ENCODE results near the gene SLC35G6.
A peak's percentile ranks its signal among the peaks of the same experiment; 100 is the strongest.
"Not testable (repeated sequence)": the region's sequence is repeated elsewhere in the genome, so short reads cannot be mapped to it uniquely, and the experiment has no call there.

The SLC35G6 gene

GRCh38 chr17:7481275-7481674, at the start of gene SLC35G6:
Gene SLC35G6, plus strand, starts transcription at chr17:7481446. Its CDS starts 71 bp downstream, at chr17:7481517.
- not testable (repeated sequence) for H3K27me3 Mint-ChIP-seq, H3K36me3 Mint-ChIP-seq, H3K9me3 Mint-ChIP-seq
- Mint-ChIP-seq H3K27ac (peak within 1 kb of the TSS; percentile 99), H3K4me3 (peak within 1 kb of the TSS; percentile 99), H3K4me1 (peaks cover 78% of the 10 kb centered on the region)

GRCh38 chr17:7432296-7432695, 49.0 kb upstream of the SLC35G6 start:
- Mint-ChIP-seq H3K27ac (peak overlapping the region; percentile 51), H3K27me3 (no peaks in the 10 kb centered on the region), H3K36me3 (no peaks in the 10 kb centered on the region), H3K4me1 (peaks cover 11% of the 10 kb centered on the region), H3K4me3 (no peak overlapping the region), H3K9me3 (no peaks in the 10 kb centered on the region)

- Mint-ChIP-seq H3K27me3 (peaks cover 7% of the 10 kb centered on the region), H3K4me1 (peaks cover 38% of the 10 kb centered on the region), H3K27ac (peak overlapping the region; percentile 95)
These were observed 45.3 kb upstream of the SLC35G6 start for GRCh38 chr17:7435676-7436555.

GRCh38 chr17:7436556-7437368, 44.5 kb upstream of the SLC35G6 start:
- H3K4me3 Mint-ChIP-seq, result peak overlapping the region; percentile 96
- peak overlapping the region; percentile 84 for H3K27ac Mint-ChIP-seq
- H3K4me1 Mint-ChIP-seq, result peaks cover 38% of the 10 kb centered on the region
- H3K27me3 Mint-ChIP-seq, result peaks cover 10% of the 10 kb centered on the region
- H3K36me3 Mint-ChIP-seq, result no peaks in the 10 kb centered on the region
- no peaks in the 10 kb centered on the region for H3K9me3 Mint-ChIP-seq

More at GRCh38 chr17:7435676-7436555, 45.3 kb upstream of the SLC35G6 start:
- H3K9me3 Mint-ChIP-seq, result no peaks in the 10 kb centered on the region
- no peaks in the 10 kb centered on the region for H3K36me3 Mint-ChIP-seq
- peak overlapping the region; percentile 96 for H3K4me3 Mint-ChIP-seq

GRCh38 chr17:7437369-7437863, 43.8 kb upstream of the SLC35G6 start:
- H3K4me1 Mint-ChIP-seq, result peaks cover 38% of the 10 kb centered on the region
- H3K4me3 Mint-ChIP-seq, result peak overlapping the region; percentile 88
- no peaks in the 10 kb centered on the region for H3K36me3 Mint-ChIP-seq
- no peaks in the 10 kb centered on the region for H3K9me3 Mint-ChIP-seq
- peak overlapping the region; percentile 68 for H3K27ac Mint-ChIP-seq
- H3K27me3 Mint-ChIP-seq, result peaks cover 15% of the 10 kb centered on the region

- Mint-ChIP-seq H3K27me3 (peaks cover 20% of the 10 kb centered on the region), H3K4me3 (peak overlapping the region; percentile 88), H3K27ac (peak overlapping the region; percentile 68), H3K9me3 (no peaks in the 10 kb centered on the region), H3K36me3 (no peaks in the 10 kb centered on the region), H3K4me1 (peaks cover 38% of the 10 kb centered on the region)
These were observed 43.2 kb upstream of the SLC35G6 start for GRCh38 chr17:7437950-7438614.

- H3K9me3 Mint-ChIP-seq, result no peaks in the 10 kb centered on the region
- H3K4me3 Mint-ChIP-seq, result peak overlapping the region; percentile 88
- H3K27me3 Mint-ChIP-seq, result peaks cover 25% of the 10 kb centered on the region
- H3K36me3 Mint-ChIP-seq, result no peaks in the 10 kb centered on the region
- peaks cover 38% of the 10 kb centered on the region for H3K4me1 Mint-ChIP-seq
- peak overlapping the region; percentile 77 for H3K27ac Mint-ChIP-seq
These were observed 42.4 kb upstream of the SLC35G6 start for GRCh38 chr17:7438656-7439460.

- Mint-ChIP-seq H3K36me3 (no peaks in the 10 kb centered on the region), H3K27ac (peak within 1 kb of the TSS; percentile 77), H3K4me1 (peaks cover 38% of the 10 kb centered on the region), H3K9me3 (no peaks in the 10 kb centered on the region), H3K27me3 (peaks cover 27% of the 10 kb centered on the region), H3K4me3 (peak within 1 kb of the TSS; percentile 88)
These were observed 41.7 kb upstream of the SLC35G6 start, which contains the start of gene FGF11 for GRCh38 chr17:7439462-7440112. Gene FGF11, plus strand, starts transcription at chr17:7439512. Its CDS starts 109 bp downstream, at chr17:7439621.

- Mint-ChIP-seq H3K9me3 (no peaks in the 10 kb centered on the region), H3K4me3 (peak overlapping the region; percentile 82), H3K27me3 (peaks cover 29% of the 10 kb centered on the region), H3K36me3 (no peaks in the 10 kb centered on the region), H3K27ac (peak overlapping the region; percentile 35), H3K4me1 (peaks cover 40% of the 10 kb centered on the region)
These were observed 41.0 kb upstream of the SLC35G6 start for GRCh38 chr17:7440113-7440833.

GRCh38 chr17:7440834-7441195, 40.4 kb upstream of the SLC35G6 start:
- Mint-ChIP-seq H3K27me3 (peaks cover 34% of the 10 kb centered on the region), H3K4me3 (peak overlapping the region; percentile 82), H3K27ac (no peak overlapping the region), H3K36me3 (no peaks in the 10 kb centered on the region), H3K4me1 (peaks cover 46% of the 10 kb centered on the region), H3K9me3 (no peaks in the 10 kb centered on the region)

GRCh38 chr17:7441266-7441665, 40.0 kb upstream of the SLC35G6 start:
- no peaks in the 10 kb centered on the region for H3K36me3 Mint-ChIP-seq
- no peak overlapping the region for H3K27ac Mint-ChIP-seq
- H3K27me3 Mint-ChIP-seq, result peaks cover 36% of the 10 kb centered on the region
- H3K4me1 Mint-ChIP-seq, result peaks cover 46% of the 10 kb centered on the region
- no peaks in the 10 kb centered on the region for H3K9me3 Mint-ChIP-seq
- no peak overlapping the region for H3K4me3 Mint-ChIP-seq

- no peaks in the 10 kb centered on the region for H3K9me3 Mint-ChIP-seq
- peak overlapping the region; percentile 8 for H3K4me3 Mint-ChIP-seq
- H3K36me3 Mint-ChIP-seq, result no peaks in the 10 kb centered on the region
- H3K4me1 Mint-ChIP-seq, result peaks cover 41% of the 10 kb centered on the region
- peaks cover 39% of the 10 kb centered on the region for H3K27me3 Mint-ChIP-seq
- peak overlapping the region; percentile 11 for H3K27ac Mint-ChIP-seq
These were observed 39.1 kb upstream of the SLC35G6 start for GRCh38 chr17:7442142-7442541.

- Mint-ChIP-seq H3K4me3 (no peak overlapping the region), H3K36me3 (peaks cover 8% of the 10 kb centered on the region), H3K27me3 (peaks cover 45% of the 10 kb centered on the region), H3K27ac (no peak overlapping the region), H3K4me1 (peaks cover 35% of the 10 kb centered on the region), H3K9me3 (no peaks in the 10 kb centered on the region)
These were observed 37.5 kb upstream of the SLC35G6 start for GRCh38 chr17:7443499-7444485.
